Osteocyte (in vitro differentiated cells): ENCODE data around the gene BANP. TPM values are rescaled to one million over a fixed set of nuclear protein-coding genes. Genes with fewer than 3 reads are reported as not detected.
A peak's percentile ranks its signal among the peaks of the same experiment; 100 is the strongest.
"Not testable (repeated sequence)": the region's sequence is repeated elsewhere in the genome, so short reads cannot be mapped to it uniquely, and the experiment has no call there.

Source experiments
- DNase-seq: peaks from one replicate; pipeline ENCODE4 v3.0.0; 2021; ENCODE audit warnings: mixed read lengths; ENCODE audit not compliant: unreplicated experiment; ENCODE audit errors: extremely low spot score
- H3K27ac Mint-ChIP-seq: one replicate; pipeline ENCODE4 v1.8.0; 2021; ENCODE audit warnings: mild to moderate bottlenecking, mixed read lengths; ENCODE audit not compliant: unreplicated experiment
- H3K27me3 Mint-ChIP-seq: one replicate; pipeline ENCODE4 v1.8.0; 2021; ENCODE audit warnings: mixed read lengths; ENCODE audit not compliant: unreplicated experiment
- H3K36me3 Mint-ChIP-seq: one replicate; pipeline ENCODE4 v1.8.0; 2021; ENCODE audit warnings: mixed read lengths; ENCODE audit not compliant: unreplicated experiment
- H3K4me1 Mint-ChIP-seq: one replicate; pipeline ENCODE4 v1.8.0; 2021; ENCODE audit warnings: mixed read lengths; ENCODE audit not compliant: unreplicated experiment
- H3K4me3 Mint-ChIP-seq: one replicate; pipeline ENCODE4 v1.8.0; 2021; ENCODE audit warnings: mild to moderate bottlenecking, moderate library complexity, mixed read lengths; ENCODE audit not compliant: unreplicated experiment
- H3K9me3 Mint-ChIP-seq: one replicate; pipeline ENCODE4 v1.8.0; 2021; ENCODE audit warnings: mixed read lengths; ENCODE audit not compliant: unreplicated experiment
- total RNA-seq: library from RNA; stranded (reverse); gene quantifications from 2 replicates; pipeline ENCODE4 v1.2.1, GENCODE V29; 2021
- TF ChIP-seq, protein P1 (sequence below): fragments of 200-600 bp; sonication (generic); IDR thresholded peaks from 2 replicates; pipeline ENCODE4 v1.5.0; 2021; ENCODE audit warnings: antibody characterized with exemption, mild to moderate bottlenecking, moderate library complexity

BANP gene
- total RNA-seq, 1 donor from 2014 or later = 20.5 TPM

DNA sequence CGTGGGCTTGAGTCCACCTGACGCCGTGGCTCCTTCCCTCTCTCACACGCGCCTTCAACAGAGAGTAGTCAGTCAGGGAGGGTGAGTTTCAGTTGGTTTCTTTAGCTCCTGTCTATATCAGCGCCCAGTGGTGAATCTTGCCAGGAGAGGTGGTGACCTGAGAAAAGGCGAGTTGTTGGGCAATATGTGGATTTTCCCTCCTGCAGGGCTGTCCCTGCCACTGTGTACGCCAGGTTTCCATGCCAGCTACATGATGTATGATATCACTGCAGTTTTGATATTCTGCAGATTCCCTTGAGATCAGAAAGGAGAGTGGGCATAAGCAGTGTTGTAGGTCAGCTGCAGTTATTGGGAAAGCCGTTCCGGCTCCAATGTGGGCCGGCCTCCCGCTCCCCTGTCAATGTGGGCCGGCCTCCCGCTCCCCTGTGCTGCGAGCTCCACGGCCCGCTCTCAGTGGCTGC is 31.4 kb downstream of the BANP start:
- H3K36me3 Mint-ChIP-seq = peaks cover 32% of the 10 kb centered on the region
- peaks cover 8% of the 10 kb centered on the region for H3K4me1 Mint-ChIP-seq
- H3K27ac Mint-ChIP-seq = no peak overlapping the region
- H3K4me3 Mint-ChIP-seq = no peak overlapping the region
- H3K27me3 Mint-ChIP-seq = no peaks in the 10 kb centered on the region
- TF ChIP-seq, protein P1, sequence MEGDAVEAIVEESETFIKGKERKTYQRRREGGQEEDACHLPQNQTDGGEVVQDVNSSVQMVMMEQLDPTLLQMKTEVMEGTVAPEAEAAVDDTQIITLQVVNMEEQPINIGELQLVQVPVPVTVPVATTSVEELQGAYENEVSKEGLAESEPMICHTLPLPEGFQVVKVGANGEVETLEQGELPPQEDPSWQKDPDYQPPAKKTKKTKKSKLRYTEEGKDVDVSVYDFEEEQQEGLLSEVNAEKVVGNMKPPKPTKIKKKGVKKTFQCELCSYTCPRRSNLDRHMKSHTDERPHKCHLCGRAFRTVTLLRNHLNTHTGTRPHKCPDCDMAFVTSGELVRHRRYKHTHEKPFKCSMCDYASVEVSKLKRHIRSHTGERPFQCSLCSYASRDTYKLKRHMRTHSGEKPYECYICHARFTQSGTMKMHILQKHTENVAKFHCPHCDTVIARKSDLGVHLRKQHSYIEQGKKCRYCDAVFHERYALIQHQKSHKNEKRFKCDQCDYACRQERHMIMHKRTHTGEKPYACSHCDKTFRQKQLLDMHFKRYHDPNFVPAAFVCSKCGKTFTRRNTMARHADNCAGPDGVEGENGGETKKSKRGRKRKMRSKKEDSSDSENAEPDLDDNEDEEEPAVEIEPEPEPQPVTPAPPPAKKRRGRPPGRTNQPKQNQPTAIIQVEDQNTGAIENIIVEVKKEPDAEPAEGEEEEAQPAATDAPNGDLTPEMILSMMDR = no peak
- no peak for DNase-seq
- no peaks in the 10 kb centered on the region for H3K9me3 Mint-ChIP-seq

DNA sequence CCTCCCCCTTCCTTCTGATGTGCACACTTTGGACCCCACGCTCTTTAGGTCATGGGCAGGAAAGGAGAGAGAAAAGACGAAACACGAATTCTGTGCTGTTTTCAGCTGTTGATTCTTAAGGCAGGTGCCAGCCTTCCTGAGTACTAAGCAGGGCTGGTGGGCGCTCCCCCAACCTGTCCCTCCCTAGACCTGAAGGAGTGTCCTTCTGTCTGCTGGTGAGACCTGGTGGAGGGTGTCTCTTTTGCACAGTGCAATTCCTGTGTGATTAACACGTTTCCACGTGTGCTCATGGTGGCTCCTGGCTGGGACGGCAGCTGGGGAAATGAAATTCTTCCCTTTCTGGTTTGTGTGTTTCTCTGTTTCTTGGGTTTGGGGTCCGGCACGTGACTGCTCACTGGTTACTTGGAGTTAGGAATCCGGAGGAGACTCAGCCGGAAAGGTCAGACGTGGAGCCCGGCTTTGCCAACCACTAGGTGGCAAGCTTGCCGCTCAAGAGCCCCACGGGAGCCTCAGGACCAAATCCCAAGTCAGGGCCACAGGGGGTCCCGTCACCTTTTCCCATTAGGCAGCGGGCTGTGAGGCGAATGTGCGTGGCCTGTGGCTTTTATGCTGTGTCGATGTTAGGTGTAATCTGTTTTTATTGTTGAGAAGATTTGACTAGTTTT is 32.0 kb downstream of the BANP start:
- TF ChIP-seq, protein P1 = peak; percentile 55
- not testable (repeated sequence) for H3K4me1 Mint-ChIP-seq, H3K27ac Mint-ChIP-seq, H3K9me3 Mint-ChIP-seq, H3K4me3 Mint-ChIP-seq, DNase-seq, H3K27me3 Mint-ChIP-seq
- peaks cover 32% of the 10 kb centered on the region for H3K36me3 Mint-ChIP-seq

DNA sequence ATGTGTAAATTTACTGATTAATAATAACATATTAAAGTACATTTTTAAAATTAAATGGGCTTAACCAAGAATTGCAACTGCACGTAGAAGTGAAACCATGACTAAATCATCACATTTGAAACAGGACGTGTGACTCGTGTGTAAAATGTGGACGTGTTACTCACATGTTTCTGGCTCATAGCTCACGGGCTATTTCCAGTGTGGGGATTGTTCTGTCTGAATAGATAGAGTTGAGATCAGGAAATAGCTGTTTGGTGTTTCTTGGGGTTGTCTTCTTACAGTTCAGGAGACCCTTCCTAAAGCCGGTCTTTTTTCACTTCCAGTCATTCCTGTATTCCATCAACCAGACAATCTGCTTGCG is 32.5 kb downstream of the BANP start:
- not testable (repeated sequence) for H3K4me3 Mint-ChIP-seq

DNA sequence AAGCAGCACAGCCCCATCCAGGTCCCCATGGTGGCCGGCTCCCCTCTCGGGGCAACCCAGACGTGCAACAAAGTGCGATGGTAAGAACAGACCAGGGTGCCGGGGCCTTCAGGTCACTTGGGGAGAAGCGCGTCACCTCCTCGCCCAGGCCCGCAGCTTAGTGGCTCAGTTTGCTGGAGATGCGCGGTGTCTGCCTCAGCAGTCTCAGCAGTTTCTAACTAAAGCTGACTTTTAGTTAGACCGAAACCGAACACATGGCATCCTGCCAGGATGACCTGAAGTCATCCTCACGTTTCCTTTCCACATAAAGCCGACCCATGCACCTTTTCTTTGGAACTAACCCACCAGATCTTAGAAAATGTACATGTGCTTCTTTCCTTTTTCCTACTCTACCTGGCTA is 32.9 kb downstream of the BANP start:
- DNase-seq, H3K27me3 Mint-ChIP-seq, H3K9me3 Mint-ChIP-seq, H3K27ac Mint-ChIP-seq, H3K4me1 Mint-ChIP-seq, H3K4me3 Mint-ChIP-seq: not testable (repeated sequence)
- H3K36me3 Mint-ChIP-seq = peaks cover 30% of the 10 kb centered on the region

More for the DNA sequence above, 32.5 kb downstream of the BANP start:
- not testable (repeated sequence) for H3K4me1 Mint-ChIP-seq, H3K9me3 Mint-ChIP-seq, H3K27ac Mint-ChIP-seq, DNase-seq, H3K27me3 Mint-ChIP-seq
- H3K36me3 Mint-ChIP-seq = peaks cover 31% of the 10 kb centered on the region

DNA sequence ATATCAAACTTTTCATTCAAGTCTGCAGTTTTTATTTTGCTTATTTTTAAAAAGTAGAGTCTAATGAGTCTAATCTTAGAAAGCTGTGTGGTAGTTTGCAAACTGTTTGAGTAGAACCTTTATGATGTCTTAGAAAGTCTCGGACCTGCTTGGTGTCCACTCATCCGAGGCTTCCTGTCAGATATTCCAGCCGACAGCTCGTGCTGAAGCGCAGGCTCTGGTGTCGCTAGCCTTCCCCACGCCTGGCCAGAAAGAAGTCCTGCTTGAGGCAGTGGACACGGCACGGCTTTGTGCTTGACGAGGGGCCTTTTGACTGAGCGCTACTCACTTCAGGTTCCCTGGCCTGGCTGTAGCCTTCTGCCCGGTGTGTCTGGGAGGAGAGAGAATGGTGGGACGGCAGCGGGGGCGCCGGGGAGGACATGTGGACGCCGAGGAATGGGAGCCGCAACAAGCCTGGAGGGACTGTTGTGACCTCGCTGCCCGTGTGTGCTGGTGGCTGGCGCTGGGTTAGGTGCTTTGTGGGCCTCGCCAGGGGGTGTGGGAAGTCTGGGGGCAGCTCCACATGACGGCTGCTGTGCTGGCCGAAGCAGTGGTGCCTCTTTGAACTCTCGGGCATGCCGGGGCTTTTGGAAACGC is 33.5 kb downstream of the BANP start:
- Mint-ChIP-seq H3K27me3 (no peaks in the 10 kb centered on the region), H3K4me3 (no peak overlapping the region), H3K27ac (no peak overlapping the region), H3K36me3 (peaks cover 29% of the 10 kb centered on the region), H3K4me1 (peaks cover 8% of the 10 kb centered on the region), H3K9me3 (no peaks in the 10 kb centered on the region)
- TF ChIP-seq, protein P1 = no peak
- no peak for DNase-seq

DNA sequence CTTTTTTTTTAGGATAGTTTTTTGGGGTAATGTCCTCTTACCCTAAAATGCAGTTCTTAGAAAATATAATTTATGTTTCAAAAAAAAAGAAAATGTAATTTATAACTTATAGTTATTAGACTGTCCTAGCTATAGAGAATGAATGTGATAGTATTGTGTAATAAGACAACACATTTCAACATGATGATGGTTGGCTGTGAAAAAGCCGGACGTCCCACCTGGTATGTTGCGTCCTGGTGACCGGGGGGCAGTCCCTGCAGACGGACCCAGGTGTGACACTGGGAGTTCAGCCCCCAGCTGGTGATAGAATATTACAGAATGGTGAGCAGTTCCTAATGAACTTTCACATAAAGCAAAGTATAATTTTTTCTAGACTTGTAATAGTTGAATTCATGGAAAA is 34.3 kb downstream of the BANP start:
- H3K27ac Mint-ChIP-seq, H3K9me3 Mint-ChIP-seq, H3K4me1 Mint-ChIP-seq, DNase-seq, H3K4me3 Mint-ChIP-seq, H3K27me3 Mint-ChIP-seq: not testable (repeated sequence)
- peaks cover 28% of the 10 kb centered on the region for H3K36me3 Mint-ChIP-seq

DNA sequence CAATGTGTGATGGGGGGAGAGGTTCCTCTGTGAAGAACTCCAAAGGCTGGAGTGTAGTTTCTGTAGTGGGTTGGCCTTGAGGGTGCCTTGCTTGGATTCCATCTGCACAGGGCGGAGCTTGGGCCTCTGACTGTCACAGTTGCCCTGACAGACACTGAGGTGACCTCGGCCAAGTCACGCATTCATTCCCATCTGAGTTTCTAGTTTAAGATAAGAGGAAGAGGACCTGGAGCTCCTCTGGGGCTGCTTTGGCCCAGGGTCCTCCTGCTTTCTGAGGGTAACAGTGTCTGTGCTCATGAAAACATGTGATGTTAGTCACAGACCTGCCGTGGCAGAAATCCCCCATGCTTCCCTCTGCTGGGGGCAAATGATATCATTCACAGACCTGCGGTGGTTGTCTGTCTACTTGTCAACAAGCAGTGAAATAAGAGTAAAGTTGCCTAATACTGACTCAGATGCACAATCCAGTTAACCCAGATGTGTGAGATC is 35.2 kb downstream of the BANP start:
- H3K9me3 Mint-ChIP-seq, H3K27me3 Mint-ChIP-seq, DNase-seq, H3K4me1 Mint-ChIP-seq, H3K4me3 Mint-ChIP-seq, H3K27ac Mint-ChIP-seq: not testable (repeated sequence)
- H3K36me3 Mint-ChIP-seq = peaks cover 28% of the 10 kb centered on the region

DNA sequence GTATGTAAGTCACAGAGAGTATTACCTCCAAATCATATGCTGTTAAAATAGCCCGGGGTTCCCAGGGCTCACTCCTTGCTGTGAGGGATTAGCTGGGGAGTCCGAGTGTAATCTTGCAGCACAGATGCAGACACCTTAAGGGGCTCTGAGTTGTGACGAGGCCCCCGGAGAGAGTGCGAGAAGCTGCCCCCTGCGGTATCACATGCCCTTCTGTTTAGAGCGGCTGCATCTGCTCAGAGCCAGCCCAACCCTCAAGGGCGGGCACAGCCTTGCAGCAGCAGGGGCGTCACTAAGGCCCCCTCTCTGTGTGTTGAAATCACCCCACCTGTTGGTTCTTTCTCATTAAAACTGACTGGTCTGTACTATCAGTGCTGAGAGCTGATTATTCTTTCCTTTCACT is 37.4 kb downstream of the BANP start:
- peaks cover 23% of the 10 kb centered on the region for H3K36me3 Mint-ChIP-seq
- DNase-seq, H3K9me3 Mint-ChIP-seq, H3K27me3 Mint-ChIP-seq, H3K4me3 Mint-ChIP-seq, H3K4me1 Mint-ChIP-seq, H3K27ac Mint-ChIP-seq: not testable (repeated sequence)

DNA sequence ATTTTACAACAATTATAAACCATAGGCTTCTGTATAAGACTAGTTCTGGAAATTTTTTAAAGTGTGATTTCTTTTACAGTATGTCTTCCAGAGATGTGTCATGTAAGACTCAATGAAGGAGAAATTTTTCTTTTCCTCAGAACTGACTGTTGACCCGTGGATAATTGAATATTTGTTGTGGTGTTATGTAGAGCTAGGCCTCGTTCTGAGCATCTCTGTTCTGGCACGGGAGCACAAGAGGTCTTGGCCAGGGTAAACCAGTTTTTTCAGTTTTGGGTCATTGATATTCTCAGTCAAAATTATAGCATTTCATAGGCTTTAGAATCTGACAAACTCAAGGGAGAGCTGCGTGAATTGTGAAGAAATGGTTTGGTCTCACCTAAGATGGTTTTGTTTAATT is 39.0 kb downstream of the BANP start:
- DNase-seq, H3K4me1 Mint-ChIP-seq, H3K9me3 Mint-ChIP-seq, H3K4me3 Mint-ChIP-seq, H3K27me3 Mint-ChIP-seq, H3K27ac Mint-ChIP-seq: not testable (repeated sequence)
- H3K36me3 Mint-ChIP-seq = peaks cover 19% of the 10 kb centered on the region
